GM12878 (cell line): ENCODE results near the gene COBLL1. TPM values are rescaled to one million over a fixed set of nuclear protein-coding genes. Genes with fewer than 3 reads are reported as not detected.

Experiments used
- ATAC-seq: fragments of 200-7000 bp; cut with Tn5 transposase; 3 replicates; pipeline ENCODE4 v1.9.1; 2020; ENCODE audit warnings: mild to moderate bottlenecking, moderate library complexity
- BruUV-seq: library from RNA; stranded (reverse); fragments of 400-500 nt; replicated peaks from 2 replicates; lab custom pipeline; 2021; lab: Mats Ljungman, UMichigan
- CTCF ChIA-PET: fragments of 300-600 bp; sonication (Branson Sonifier 250); formaldehyde crosslinking; extraction: SDS; loops from one replicate; lab custom pipeline; 2021; ENCODE audit warnings: inconsistent platforms; lab: Yijun Ruan, JAX
- POLR2A ChIA-PET: fragments of 350-600 bp; formaldehyde crosslinking; extraction: SDS; loops from one replicate; lab custom pipeline; 2021; ENCODE audit warnings: inconsistent platforms; lab: Charles Lee
- RAD21 ChIA-PET: fragments of 300-600 bp; sonication (Branson Sonifier 250); formaldehyde crosslinking; loops from one replicate; lab custom pipeline; 2023; ENCODE audit warnings: antibody characterized with exemption; ENCODE audit not compliant: unreplicated experiment; lab: Charles Lee
- SMC1A ChIA-PET: fragments of 300-600 bp; sonication (Branson Sonifier 250); formaldehyde crosslinking; loops from one replicate; lab custom pipeline; 2023; ENCODE audit not compliant: unreplicated experiment, uncharacterized antibody; lab: Charles Lee
- DNase-seq: peaks from one replicate; pipeline ENCODE4 v3.0.0-alpha.2; 2011; ENCODE audit warnings: low read depth, low spot score
- FAIRE-seq: peaks from 3 replicates; lab custom pipeline; 2011; peaks lifted over from hg19 to GRCh38; lab: Jason Lieb, UNC
- H2AFZ ChIP-seq: 2 replicates; pipeline ENCODE4 v1.6.0; 2011; ENCODE audit warnings: low read depth, low read length, control low read depth; ENCODE audit not compliant: control insufficient read depth
- H3K27ac ChIP-seq: 2 replicates; pipeline ENCODE4 v1.5.1; 2011; ENCODE audit warnings: control low read depth; ENCODE audit not compliant: control insufficient read depth, insufficient read depth
- H3K27me3 ChIP-seq, 2 experiments: replicated peaks in 1 of 2; 2 replicates each; pipeline versions ENCODE4 v1.6.0 to v1.6.1; 2011; ENCODE audit warnings: low read length in 1 of 2; ENCODE audit not compliant: control insufficient read depth in 2 of 2, insufficient read depth in 2 of 2
- H3K36me3 ChIP-seq, 2 experiments: 2 replicates each; pipeline ENCODE4 v1.5.1; 2011; ENCODE audit warnings: low read length in 1 of 2; ENCODE audit not compliant: control insufficient read depth in 2 of 2, insufficient read depth in 2 of 2
- H3K4me1 ChIP-seq: 2 replicates; pipeline ENCODE4 v1.6.1; 2011; ENCODE audit warnings: mild to moderate bottlenecking, low read length, moderate library complexity, mixed read lengths; ENCODE audit not compliant: control insufficient read depth, insufficient read depth
- H3K4me2 ChIP-seq: 2 replicates; pipeline ENCODE4 v1.6.0; 2011; ENCODE audit warnings: control low read depth; ENCODE audit not compliant: control insufficient read depth, insufficient read depth
- H3K4me3 ChIP-seq: fragments of 200-600 bp; sonication (generic); 2 replicates; pipeline ENCODE4 v1.5.1; 2016
- H3K79me2 ChIP-seq: 2 replicates; pipeline ENCODE4 v1.6.0; 2011; ENCODE audit warnings: low read length; ENCODE audit not compliant: control insufficient read depth, insufficient read depth
- H3K9ac ChIP-seq: 2 replicates; pipeline ENCODE4 v1.8.0; 2011; ENCODE audit warnings: low read length, control low read depth, mixed read lengths; ENCODE audit not compliant: control insufficient read depth, insufficient read depth
- H3K9me3 ChIP-seq: replicated peaks from 3 replicates; pipeline ENCODE4 v1.5.1; 2011; ENCODE audit warnings: mild to moderate bottlenecking, low read length; ENCODE audit not compliant: control insufficient read depth, insufficient read depth
- H4K20me1 ChIP-seq: 2 replicates; pipeline ENCODE4 v1.6.0; 2011; ENCODE audit not compliant: control insufficient read depth, insufficient read depth
- CBX3 ChIP-seq: fragments of 200-600 bp; sonication (generic); IDR thresholded peaks from 2 replicates; pipeline ENCODE4 v1.6.1; 2016; ENCODE audit warnings: low read depth, borderline replicate concordance
- CHD4 ChIP-seq: fragments of 200-600 bp; sonication (generic); IDR thresholded peaks from 2 replicates; pipeline ENCODE4 v1.6.1; 2016; ENCODE audit warnings: mild to moderate bottlenecking
- E2F4 ChIP-seq: IDR thresholded peaks from 2 replicates; pipeline ENCODE4 v1.6.1; 2012; ENCODE audit warnings: low read depth, low read length, improper control_type of control experiment
- IRF3 ChIP-seq: fragments of 450-650 bp; IDR thresholded peaks from 2 replicates; pipeline ENCODE4 v1.6.1; 2014; ENCODE audit warnings: mild to moderate bottlenecking
- RCOR1 ChIP-seq: conservative IDR thresholded peaks from 2 replicates; pipeline ENCODE4 v1.6.1; 2012; ENCODE audit warnings: low read depth, low read length, improper control_type of control experiment
- SMAD1 ChIP-seq: fragments of 450-650 bp; IDR thresholded peaks from 2 replicates; pipeline ENCODE4 v1.6.1; 2018; ENCODE audit warnings: mild to moderate bottlenecking, low read depth; ENCODE audit not compliant: partially characterized antibody
- SMC3 ChIP-seq: IDR thresholded peaks from 2 replicates; pipeline ENCODE4 v1.6.1; 2011; ENCODE audit warnings: low read length, improper control_type of control experiment, borderline replicate concordance
- TBL1XR1 ChIP-seq: IDR thresholded peaks from 2 replicates; pipeline ENCODE4 v1.6.1; 2012; ENCODE audit warnings: low read depth, low read length, improper control_type of control experiment
- TCF12 ChIP-seq: IDR thresholded peaks from 2 replicates; pipeline ENCODE4 v1.6.1; 2011; ENCODE audit warnings: low read depth, mild to moderate bottlenecking, low read length
- ZNF622 ChIP-seq: fragments of 450-650 bp; IDR thresholded peaks from 2 replicates; pipeline ENCODE4 v1.6.1; 2017; ENCODE audit warnings: mild to moderate bottlenecking, inconsistent platforms
- ZSCAN29 ChIP-seq: fragments of 450-650 bp; IDR thresholded peaks from 2 replicates; pipeline ENCODE4 v1.6.1; 2017; ENCODE audit warnings: mild to moderate bottlenecking, moderate library complexity
- WGBS: methylation state at CpG from one replicate; pipeline ENCODE4 v1.1.6; 2016; ENCODE audit warnings: low lambda C conversion rate; ENCODE audit not compliant: insufficient replicate concordance, insufficient coverage; ENCODE audit errors: missing lambda C conversion rate; 5-methylcytosine and 5-hydroxymethylcytosine counted together
- in situ Hi-C: fragments of 300-500 bp; cut with MboI; formaldehyde crosslinking; loops from 9 replicates; pipeline ENCODE4 v1.14.3; 2018; ENCODE audit warnings: mixed read lengths
- intact Hi-C: fragments of 100-400 bp; cut with micrococcal nuclease; formaldehyde crosslinking; loops from one replicate; pipeline ENCODE4 v1.14.2; 2022; ENCODE audit not compliant: unreplicated experiment
- polyA plus RNA-seq, 11 experiments: library from polyadenylated mRNA; depleted of rRNA in 4 of 11; unstranded in 6 of 11; stranded (reverse) in 5 of 11; fragments of >200 nt; fragmentation: Nextera tagmentation in 4 of 11; fragmentation: Illumina TruSeq in 1 of 11; extraction: Ambion mirVana in 4 of 11; extraction: Trizol in 1 of 11; gene quantifications; 1 replicate in 1 of 11; 2 replicates in 10 of 11; pipeline versions ENCODE4 v1.2.1 to v1.2.3, GENCODE V29; 2011 to 2016; ENCODE audit warnings: inconsistent platforms in 2 of 11, missing spikeins in 2 of 11, low read depth in 1 of 11
- total RNA-seq, 4 experiments: library from RNA; depleted of rRNA in 3 of 4; stranded (reverse); fragments of >200 nt in 3 of 4; fragmentation: Illumina TruSeq in 1 of 4; extraction: Trizol in 1 of 4; gene quantifications; 2 replicates each; pipeline versions ENCODE4 v1.2.1 to v1.2.3, GENCODE V29; 2013 to 2021
- TF ChIP-seq, protein P1 (sequence below): fragments of 450-650 bp; IDR thresholded peaks from 2 replicates; pipeline ENCODE4 v1.6.1; 2017; ENCODE audit warnings: low read depth, mild to moderate bottlenecking, moderate library complexity
- TF ChIP-seq, protein P2 (sequence below): fragments of 450-650 bp; IDR thresholded peaks from 2 replicates; pipeline ENCODE4 v1.6.1; 2017; ENCODE audit warnings: borderline replicate concordance

The COBLL1 gene
- total and polyA plus RNA-seq, 10 of the 15 experiments (the other 5 are each of a cell fraction or from before 2014, with no cell fraction given): 0.46 TPM; not detected in 9

- intact Hi-C loops (loop anchor here (10.0 kb wide), 1 partner anchor 741 kb away; no protein-coding TSS in a partner anchor), in situ Hi-C loops (no loop called here)
- no peak for FAIRE-seq
- H3K4me2 ChIP-seq: no peak overlapping the region
- DNase-seq: no peak
- WGBS: 25% methylated on average over 2 of the region's 2 CpGs
- H3K4me1 ChIP-seq: no peaks in the 10 kb centered on the region
- no peaks in the 10 kb centered on the region; a peak in 1 of 4 replicates for H3K27me3 ChIP-seq
- no peaks in the 10 kb centered on the region for H3K79me2 ChIP-seq
- TF ChIP-seq, protein P1, sequence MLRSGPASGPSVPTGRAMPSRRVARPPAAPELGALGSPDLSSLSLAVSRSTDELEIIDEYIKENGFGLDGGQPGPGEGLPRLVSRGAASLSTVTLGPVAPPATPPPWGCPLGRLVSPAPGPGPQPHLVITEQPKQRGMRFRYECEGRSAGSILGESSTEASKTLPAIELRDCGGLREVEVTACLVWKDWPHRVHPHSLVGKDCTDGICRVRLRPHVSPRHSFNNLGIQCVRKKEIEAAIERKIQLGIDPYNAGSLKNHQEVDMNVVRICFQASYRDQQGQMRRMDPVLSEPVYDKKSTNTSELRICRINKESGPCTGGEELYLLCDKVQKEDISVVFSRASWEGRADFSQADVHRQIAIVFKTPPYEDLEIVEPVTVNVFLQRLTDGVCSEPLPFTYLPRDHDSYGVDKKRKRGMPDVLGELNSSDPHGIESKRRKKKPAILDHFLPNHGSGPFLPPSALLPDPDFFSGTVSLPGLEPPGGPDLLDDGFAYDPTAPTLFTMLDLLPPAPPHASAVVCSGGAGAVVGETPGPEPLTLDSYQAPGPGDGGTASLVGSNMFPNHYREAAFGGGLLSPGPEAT: no peak
- TF ChIP-seq E2F4 (no peak), RCOR1 (no peak), TCF12 (no peak), SMC3 (no peak), CBX3 (no peak), SMAD1 (no peak), ZNF622 (no peak), ZSCAN29 (no peak), TBL1XR1 (no peak), CHD4 (no peak), IRF3 (no peak)
- TF ChIP-seq, protein P2, sequence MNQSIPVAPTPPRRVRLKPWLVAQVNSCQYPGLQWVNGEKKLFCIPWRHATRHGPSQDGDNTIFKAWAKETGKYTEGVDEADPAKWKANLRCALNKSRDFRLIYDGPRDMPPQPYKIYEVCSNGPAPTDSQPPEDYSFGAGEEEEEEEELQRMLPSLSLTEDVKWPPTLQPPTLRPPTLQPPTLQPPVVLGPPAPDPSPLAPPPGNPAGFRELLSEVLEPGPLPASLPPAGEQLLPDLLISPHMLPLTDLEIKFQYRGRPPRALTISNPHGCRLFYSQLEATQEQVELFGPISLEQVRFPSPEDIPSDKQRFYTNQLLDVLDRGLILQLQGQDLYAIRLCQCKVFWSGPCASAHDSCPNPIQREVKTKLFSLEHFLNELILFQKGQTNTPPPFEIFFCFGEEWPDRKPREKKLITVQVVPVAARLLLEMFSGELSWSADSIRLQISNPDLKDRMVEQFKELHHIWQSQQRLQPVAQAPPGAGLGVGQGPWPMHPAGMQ: no peak
- no peak overlapping the region for H2AFZ ChIP-seq
- no peak overlapping the region for H3K9ac ChIP-seq
- no peak overlapping the region for H3K4me3 ChIP-seq
- RAD21 ChIA-PET: no interaction called here
- no peak overlapping the region for H3K27ac ChIP-seq
- H4K20me1 ChIP-seq: no peaks in the 10 kb centered on the region
- POLR2A ChIA-PET: no interaction called here
- SMC1A ChIA-PET: no interaction called here
- no peaks in the 10 kb centered on the region; the same call in 1 of the 3 replicates for H3K9me3 ChIP-seq
- H3K36me3 ChIP-seq: no peaks in the 10 kb centered on the region
- no TSS peak for BruUV-seq
- CTCF ChIA-PET: interaction anchor here (1.1 kb wide), 1 partner anchor 18 kb away, joined by 5 read pairs; no protein-coding TSS in a partner anchor
- ATAC-seq: no peak
These were observed 85.7 kb downstream of the COBLL1 start for GRCh38 chr2:164755952-164756351.
